Stimulated activated CD4-positive, alpha-beta T cell treated with anti-CD3 and anti-CD28 coated beads, Interleukin-4, amount 100 ng/mL, for 4 hours (primary cell): ENCODE data around the gene PLA2G12A.
A peak's percentile ranks its signal among the peaks of the same experiment; 100 is the strongest.

Source experiments
- DNase-seq, 2 experiments: peaks; one replicate each; pipeline ENCODE4 v3.0.0-alpha.2; 2020

Gene PLA2G12A

DNA sequence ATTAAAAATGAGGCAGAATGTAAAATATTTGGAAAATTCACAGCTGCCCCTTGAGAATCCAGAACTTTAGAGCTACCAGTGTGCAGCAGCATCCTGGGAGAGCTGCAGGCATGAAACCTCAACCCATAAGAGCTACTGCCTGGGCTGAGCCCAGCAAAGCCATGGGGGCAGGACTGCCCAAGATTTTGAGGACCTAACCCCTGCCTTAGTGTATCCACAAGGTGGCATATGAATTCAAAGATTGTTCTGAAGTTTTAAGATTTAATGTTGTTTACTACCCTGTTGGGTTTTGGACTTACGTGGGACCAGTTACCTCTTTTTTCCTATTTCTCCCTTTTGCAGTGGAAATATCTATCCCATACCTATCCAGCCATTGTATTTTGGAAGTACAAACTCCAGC, 53.0 kb downstream of the PLA2G12A start:
- no peak for DNase-seq

DNA sequence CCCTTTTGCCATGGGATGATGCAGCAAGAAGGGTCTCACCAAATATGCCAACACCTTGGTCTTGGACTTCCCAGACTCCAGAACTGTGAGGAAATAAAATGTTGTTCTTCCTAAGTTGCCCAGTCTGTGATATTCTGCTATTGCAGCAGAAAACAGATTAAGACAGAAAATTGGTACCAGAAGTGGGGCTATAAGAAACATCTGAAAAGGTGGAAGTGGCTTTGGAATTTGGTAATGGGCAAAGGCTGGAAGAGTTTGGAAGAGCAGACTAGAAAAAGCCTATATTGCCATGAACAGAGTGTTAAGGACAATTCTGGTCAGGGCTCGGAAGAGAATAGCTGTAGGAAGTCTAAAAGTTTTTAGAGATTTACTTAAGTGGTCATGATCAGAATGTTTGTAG, 54.0 kb downstream of the PLA2G12A start:
- DNase-seq, result no peak

DNA sequence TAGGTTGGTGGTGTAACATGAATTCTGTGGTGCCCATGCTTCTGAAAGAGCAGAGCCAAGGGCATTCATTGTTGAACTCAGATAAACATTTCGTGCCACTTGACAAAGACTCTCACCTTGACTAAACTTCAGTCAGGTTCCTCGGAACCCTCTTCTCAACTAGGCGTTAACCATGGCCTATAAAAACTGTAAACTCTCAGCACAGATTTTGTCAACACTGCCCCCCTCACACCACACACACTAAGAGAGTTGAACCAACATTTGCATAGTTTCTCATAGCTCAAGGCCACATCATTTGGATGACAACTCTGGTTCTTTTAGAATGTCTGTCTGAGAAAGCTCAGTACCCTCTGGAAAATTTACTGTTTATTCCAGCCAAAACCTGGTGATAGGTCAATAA, 54.7 kb downstream of the PLA2G12A start:
- no peak for DNase-seq

DNA sequence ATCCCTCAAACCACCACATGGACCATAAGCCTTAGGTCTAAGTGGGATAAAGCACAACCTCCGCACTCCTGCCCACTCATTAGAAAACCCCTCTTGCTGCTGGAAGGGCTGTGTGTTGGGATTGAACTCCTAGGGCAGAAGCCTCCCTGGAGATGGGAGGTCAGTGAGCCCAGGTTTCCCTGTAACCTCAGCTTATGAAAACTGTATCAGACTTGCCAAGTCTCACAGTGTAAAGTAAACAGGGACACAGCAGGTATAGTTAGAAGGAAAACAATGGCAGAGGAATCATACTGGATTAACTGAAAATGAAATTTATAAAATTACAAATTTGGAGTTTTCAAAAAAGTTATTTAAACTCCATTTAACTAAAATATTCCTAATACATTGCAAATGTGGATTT, 56.6 kb downstream of the PLA2G12A start:
- no peak for DNase-seq

DNA sequence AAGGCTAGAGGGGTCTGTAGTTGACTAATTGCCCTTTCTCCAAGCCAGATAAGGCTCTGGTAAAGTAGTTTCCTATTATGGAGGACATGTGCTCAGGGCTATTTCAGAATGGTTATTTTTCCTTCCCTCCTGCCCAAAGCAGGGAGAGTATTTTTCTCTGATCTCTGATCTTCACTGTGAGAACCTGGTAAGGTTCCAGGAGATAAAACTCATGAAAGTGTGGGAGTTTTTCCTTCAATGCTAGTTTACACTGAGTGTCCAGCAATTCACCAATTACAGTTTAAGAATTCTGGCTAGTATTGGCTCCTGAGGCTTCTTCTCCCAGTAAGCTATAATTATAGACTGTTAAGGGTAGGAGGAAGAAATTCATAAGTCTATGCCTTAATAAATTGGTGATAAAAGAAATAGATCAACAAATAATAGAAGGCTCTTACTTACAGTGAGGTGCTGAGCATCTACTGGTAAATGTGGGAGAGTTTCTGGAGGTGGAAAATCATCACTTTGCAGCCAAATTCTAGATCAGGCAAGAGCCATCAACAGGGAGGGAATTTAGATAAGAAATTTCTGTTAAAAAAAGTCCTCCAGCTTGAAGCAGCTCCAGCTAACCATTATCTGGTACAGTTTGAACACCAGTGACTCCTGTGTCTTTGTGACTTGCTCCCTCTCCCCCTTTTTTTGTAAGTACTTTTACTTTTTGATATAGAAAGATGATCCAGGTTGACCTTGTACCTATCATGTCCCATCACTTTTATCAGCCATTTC, 57.5 kb downstream of the PLA2G12A start:
- DNase-seq, result no peak

DNA sequence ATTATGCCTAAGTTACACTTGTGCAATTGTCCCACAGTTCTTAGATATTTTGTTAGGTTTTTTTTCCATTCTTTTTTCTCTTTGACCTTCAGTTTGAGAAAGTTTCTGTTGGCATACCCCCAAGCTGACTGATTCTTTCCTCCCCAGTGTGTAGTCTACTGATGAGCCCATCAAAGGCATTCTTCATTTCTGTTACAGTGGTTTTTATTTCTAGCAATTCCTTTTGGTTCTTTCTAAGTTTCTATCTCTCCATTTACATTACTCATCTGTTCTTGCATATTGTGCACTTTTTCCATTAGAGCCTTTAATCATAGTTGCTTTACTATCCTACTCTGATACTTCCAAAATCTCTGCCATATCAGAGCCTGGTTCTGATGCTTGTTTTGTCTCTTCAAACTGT, 58.5 kb downstream of the PLA2G12A start:
- peak in 1 of 2 experiments; percentile 25 for DNase-seq

DNA sequence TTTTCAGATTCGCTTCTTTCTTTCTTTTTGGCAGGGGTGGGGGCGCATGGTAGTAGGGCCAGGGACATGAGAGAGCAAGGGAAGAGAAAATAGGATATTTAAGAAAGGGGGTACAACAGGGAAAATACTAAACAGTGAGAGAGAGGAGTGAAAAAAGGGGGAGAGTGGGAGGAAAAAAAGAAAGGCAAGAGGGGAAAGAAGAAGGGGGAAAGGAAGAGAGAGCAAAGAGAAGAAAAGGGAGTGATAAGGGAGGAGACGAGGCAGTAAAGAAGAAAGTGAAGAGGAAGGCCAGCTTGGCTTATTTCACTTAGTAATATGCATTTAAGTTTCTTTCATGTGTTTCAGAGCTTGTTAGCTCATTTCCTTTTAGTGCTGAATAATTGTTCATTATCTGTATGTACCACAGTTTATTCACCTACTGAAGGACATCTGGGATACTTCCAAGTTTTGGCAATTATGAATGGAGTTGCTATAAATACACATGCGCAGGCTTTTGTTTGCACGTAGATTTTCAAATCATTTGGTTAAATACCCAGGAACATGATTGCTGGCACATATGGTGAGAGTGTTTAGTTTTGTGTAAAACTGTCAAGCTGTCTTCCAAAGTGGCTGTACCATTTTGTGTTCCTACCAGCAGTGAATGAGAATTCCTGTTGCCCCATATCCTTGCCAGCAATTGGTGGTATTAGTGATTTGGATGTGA, 63.9 kb downstream of the PLA2G12A start:
- no peak for DNase-seq

DNA sequence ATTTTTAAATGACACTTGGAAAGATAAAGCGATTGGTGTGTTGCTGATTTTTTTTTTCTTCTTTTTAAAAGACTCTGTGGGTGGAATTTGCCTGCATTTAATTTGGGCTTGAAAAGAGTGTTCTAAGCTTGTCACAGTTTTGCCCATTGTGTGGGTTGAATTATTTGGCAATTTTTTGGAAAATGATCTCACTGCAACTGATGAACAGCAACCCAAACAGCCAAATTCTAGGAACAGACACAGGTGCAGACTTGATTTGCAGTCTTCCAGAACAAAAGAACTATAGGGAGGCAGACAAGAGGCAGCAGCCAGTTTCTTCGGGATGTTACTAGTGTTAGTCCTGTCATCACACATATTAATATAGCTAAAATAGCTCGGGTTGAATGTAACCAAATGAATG, 67.1 kb downstream of the PLA2G12A start:
- DNase-seq, result no peak

DNA sequence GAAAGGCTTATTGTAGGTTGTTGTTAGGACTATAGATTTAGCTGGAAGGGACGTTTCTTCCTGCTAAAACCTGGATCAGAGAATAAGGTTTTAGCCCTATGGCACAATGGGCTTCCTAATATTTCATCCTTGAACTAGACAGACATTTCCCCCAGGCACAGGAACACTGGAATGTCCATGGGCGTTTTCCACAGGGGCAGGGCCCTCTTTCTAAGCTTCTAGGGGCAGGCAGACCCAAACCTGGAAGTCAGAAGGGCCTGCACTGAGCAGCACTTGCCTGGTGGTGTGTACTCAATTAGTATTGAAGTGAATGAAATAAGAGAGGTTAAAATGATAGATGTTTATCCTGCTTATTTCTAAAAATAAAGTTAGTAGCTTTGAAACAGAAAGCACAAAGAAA, 67.8 kb downstream of the PLA2G12A start:
- DNase-seq, result no peak
